IPS-15b (cell line): ENCODE measurements around the gene TBCD.

Source experiments
- H3K27me3 ChIP-seq: one replicate; pipeline ENCODE4 v1.6.1; 2013; ENCODE audit warnings: low read length; ENCODE audit not compliant: control insufficient read depth, insufficient read depth
- H3K36me3 ChIP-seq: one replicate; pipeline ENCODE4 v1.6.1; 2013; ENCODE audit warnings: low read length; ENCODE audit not compliant: control insufficient read depth, insufficient read depth
- H3K4me1 ChIP-seq: one replicate; pipeline ENCODE4 v1.6.1; 2013; ENCODE audit warnings: mild to moderate bottlenecking, low read length; ENCODE audit not compliant: control insufficient read depth, insufficient read depth
- H3K4me3 ChIP-seq: one replicate; pipeline ENCODE4 v1.5.1; 2013; ENCODE audit warnings: low read depth, low read length
- H3K9ac ChIP-seq: one replicate; pipeline ENCODE4 v1.6.1; 2013; ENCODE audit warnings: low read depth, mild to moderate bottlenecking, low read length
- H3K9me3 ChIP-seq: one replicate; pipeline ENCODE4 v1.6.1; 2013; ENCODE audit warnings: mild to moderate bottlenecking, low read length; ENCODE audit not compliant: control insufficient read depth, insufficient read depth

TBCD gene

GRCh38 chr17:82802075-82802780 lies 50.4 kb downstream of the TBCD start:
- Histone ChIP-seq H3K27me3 (no peaks in the 10 kb centered on the region), H3K4me3 (no peak overlapping the region), H3K4me1 (no peaks in the 10 kb centered on the region), H3K36me3 (peaks cover 49% of the 10 kb centered on the region), H3K9ac (no peak overlapping the region), H3K9me3 (no peaks in the 10 kb centered on the region)

- Histone ChIP-seq H3K36me3 (peaks cover 59% of the 10 kb centered on the region), H3K9ac (no peak overlapping the region), H3K9me3 (no peaks in the 10 kb centered on the region), H3K27me3 (no peaks in the 10 kb centered on the region), H3K4me1 (no peaks in the 10 kb centered on the region), H3K4me3 (no peak overlapping the region)
These were observed 51.3 kb downstream of the TBCD start for GRCh38 chr17:82803185-82803584.

GRCh38 chr17:82803606-82804005 lies 51.7 kb downstream of the TBCD start:
- Histone ChIP-seq H3K9ac (no peak overlapping the region), H3K4me3 (no peak overlapping the region), H3K36me3 (peaks cover 59% of the 10 kb centered on the region)

DNA sequence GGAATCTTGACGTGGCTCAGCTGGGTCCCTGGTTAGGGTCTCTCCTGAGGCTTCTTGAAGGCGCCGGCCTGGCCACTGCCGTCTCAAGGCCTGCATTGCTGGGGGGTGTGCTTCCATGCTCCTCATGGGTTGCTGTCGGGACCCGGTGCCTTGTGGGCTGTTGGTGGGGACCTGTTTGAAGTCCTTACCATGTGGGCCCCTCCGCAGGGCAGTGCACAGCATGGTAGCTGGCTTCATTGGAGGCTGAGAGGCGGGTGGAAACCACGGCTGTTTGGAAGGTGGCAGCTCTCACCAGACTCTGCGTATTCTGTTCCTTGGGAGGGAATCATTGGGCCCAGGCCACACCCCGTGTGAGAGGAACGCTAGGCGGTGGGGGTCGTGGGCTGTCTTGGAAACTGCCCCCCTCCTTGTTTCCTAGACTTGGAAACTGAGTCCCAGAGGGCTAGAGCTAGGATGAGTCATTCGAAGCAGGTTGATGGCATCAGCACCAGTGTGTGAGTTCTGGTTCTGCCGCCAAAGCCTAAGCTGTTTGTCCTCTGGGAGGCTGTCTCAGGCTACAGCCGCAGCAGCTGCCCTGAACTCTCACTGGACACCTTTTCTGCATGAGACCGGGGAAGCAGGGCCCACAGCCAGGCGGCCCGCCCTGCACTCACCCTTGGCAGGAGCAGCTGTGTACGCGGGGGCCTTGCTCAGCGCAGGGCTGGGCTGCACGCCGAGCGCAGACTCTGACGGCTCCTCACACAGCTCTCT lies 52.8 kb downstream of the TBCD start:
- no peak overlapping the region for H3K9ac ChIP-seq
- no peaks in the 10 kb centered on the region for H3K9me3 ChIP-seq
- H3K36me3 ChIP-seq = peaks cover 62% of the 10 kb centered on the region
- H3K4me3 ChIP-seq = no peak overlapping the region
- H3K4me1 ChIP-seq = no peaks in the 10 kb centered on the region
- no peaks in the 10 kb centered on the region for H3K27me3 ChIP-seq

More at GRCh38 chr17:82803606-82804005, 51.7 kb downstream of the TBCD start:
- no peaks in the 10 kb centered on the region for H3K9me3 ChIP-seq
- H3K4me1 ChIP-seq = no peaks in the 10 kb centered on the region
- H3K27me3 ChIP-seq = no peaks in the 10 kb centered on the region

DNA sequence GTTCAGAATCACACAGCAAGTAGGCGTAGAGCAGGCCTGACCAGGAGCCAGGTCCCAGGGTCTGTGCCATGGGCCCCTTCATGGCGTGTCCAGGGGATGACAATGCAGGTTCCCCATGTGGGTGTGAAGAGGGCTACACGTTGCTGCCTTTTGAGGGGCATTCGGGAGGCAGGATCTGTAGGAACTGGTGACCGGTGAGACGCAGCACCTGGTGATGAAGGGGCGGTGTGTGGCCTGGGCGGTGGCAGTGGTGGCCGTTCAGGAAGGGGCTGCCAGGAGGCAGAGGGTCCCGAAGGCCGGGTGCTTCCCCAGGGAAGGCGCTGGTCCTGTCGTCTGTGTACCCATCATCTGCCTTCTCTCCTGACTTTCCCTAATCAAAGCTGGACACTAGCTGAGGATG lies 53.4 kb downstream of the TBCD start:
- peaks cover 62% of the 10 kb centered on the region for H3K36me3 ChIP-seq
- no peak overlapping the region for H3K9ac ChIP-seq
- no peaks in the 10 kb centered on the region for H3K9me3 ChIP-seq
- no peaks in the 10 kb centered on the region for H3K27me3 ChIP-seq
- H3K4me1 ChIP-seq = no peaks in the 10 kb centered on the region
- H3K4me3 ChIP-seq = no peak overlapping the region

- Histone ChIP-seq H3K4me3 (no peak overlapping the region), H3K36me3 (peaks cover 60% of the 10 kb centered on the region), H3K9me3 (no peaks in the 10 kb centered on the region), H3K9ac (no peak overlapping the region), H3K4me1 (no peaks in the 10 kb centered on the region), H3K27me3 (no peaks in the 10 kb centered on the region)
These were observed 54.0 kb downstream of the TBCD start for GRCh38 chr17:82805823-82806222.

DNA sequence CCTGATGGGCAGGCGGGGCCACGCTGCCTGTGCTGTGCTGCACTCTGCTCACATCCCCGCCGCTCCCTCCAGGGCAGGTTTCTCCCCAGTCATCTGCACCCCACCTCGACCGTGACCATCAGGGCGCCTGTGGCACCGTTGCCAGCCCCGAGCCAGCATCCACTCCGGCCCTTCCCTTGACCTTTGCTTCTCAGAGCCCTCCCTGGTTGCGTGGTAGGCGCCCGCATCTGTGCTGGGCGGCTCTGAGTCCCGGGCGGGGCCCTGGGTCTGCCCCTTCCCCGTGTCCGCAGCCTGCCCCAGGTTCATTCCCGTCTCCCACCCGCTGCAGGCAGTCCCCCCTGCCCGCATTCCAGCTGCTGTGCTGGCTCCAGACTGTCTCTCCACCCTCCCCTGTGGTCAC lies 54.8 kb downstream of the TBCD start:
- no peaks in the 10 kb centered on the region for H3K27me3 ChIP-seq
- H3K9me3 ChIP-seq = no peaks in the 10 kb centered on the region
- peaks cover 61% of the 10 kb centered on the region for H3K36me3 ChIP-seq
- H3K4me3 ChIP-seq = no peak overlapping the region
- no peaks in the 10 kb centered on the region for H3K4me1 ChIP-seq
- H3K9ac ChIP-seq = no peak overlapping the region

DNA sequence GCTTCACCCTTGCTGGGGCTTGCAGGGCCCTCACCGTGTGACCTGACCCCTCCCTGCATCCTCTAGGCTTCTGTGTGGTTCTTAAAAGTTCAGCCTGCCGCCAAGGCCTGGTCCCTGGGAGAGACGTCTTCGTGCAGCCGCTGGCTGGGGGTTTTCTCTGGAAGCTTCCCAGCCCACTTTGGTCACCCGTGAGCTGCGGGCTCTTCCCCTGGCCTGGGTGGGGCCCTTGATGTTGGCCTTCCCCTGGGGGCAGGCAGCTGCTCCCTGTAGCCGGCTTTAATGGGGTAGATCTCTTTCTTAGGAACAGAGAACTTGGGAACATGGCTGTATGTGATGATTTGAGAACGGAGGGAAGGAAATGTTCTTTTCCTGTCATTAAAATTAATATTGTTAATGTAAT lies 55.2 kb downstream of the TBCD start:
- Histone ChIP-seq H3K4me1 (no peaks in the 10 kb centered on the region), H3K36me3 (peaks cover 60% of the 10 kb centered on the region), H3K9ac (no peak overlapping the region), H3K4me3 (no peak overlapping the region), H3K9me3 (no peaks in the 10 kb centered on the region), H3K27me3 (no peaks in the 10 kb centered on the region)

GRCh38 chr17:82807562-82807961 lies 55.7 kb downstream of the TBCD start:
- Histone ChIP-seq H3K4me1 (no peaks in the 10 kb centered on the region), H3K4me3 (no peak overlapping the region), H3K36me3 (peaks cover 61% of the 10 kb centered on the region), H3K9ac (no peak overlapping the region), H3K27me3 (no peaks in the 10 kb centered on the region), H3K9me3 (no peaks in the 10 kb centered on the region)

DNA sequence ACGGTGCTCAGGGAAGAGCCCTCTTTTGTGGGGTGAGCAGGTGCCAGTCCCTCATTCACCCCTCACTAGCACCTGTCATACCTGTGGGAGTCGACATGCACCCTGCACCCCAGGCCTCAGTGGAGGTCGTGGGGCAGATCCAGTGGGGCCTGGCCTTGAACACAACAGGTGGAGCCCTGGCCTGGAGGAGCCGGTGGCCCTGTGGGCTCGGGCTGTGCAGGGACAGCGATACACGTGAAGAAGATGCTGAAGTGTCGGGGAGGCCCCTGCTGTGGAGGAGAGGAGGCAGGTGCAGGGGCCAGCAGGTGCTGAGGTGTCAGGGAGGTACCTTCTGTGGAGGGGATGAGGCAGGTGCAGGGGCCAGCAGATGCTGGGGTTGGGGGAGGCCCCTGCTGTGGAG lies 56.1 kb downstream of the TBCD start:
- no peaks in the 10 kb centered on the region for H3K4me1 ChIP-seq
- peaks cover 61% of the 10 kb centered on the region for H3K36me3 ChIP-seq
- H3K4me3 ChIP-seq = no peak overlapping the region

DNA sequence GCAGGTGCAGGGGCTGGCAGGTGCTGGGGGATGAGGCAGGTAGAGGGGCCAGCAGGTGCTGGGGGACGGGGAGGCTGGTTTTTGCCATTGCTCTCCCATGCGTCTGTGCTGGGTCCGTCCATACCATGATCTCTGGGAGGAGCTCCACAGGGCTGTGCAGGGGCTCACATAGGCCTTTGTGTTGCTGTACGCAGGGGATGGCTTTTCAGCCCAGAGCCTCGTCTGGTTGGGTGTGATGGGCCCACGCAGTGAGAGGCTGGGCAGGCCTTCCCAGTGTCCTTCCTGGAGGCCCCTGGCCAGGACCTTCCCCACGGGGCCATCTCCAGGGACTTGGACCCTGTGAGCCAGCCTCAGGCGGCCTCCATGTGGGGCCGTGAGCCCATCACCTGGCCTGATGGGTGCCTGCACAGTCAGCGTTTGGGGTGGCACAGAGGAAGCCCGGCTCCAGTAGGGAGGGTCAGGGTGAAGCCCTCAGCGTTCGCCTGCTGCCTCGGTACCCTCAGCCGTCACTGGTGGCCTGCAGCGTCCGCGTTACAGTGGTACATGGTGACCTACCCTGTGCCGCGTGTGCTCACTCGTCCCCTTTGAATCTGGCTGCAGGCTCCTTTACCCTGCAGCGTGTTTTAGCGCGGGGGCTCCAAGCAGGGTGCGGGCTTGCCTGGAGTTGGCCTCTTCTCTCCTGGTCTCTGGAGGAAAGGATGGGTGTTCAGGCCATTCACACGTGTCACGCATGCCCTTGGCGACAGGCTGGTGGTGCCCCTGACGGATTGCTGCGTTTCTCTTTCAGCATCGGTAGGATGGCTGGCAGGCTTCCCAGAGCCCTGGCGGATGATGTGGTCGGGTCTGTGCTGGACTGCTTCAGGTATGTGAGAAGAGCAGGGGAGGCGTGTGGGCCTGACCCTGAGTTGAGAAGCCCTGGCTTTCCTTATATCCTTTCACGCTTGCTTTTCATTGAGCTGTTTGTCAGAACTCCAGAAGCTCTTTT lies 57.3 kb downstream of the TBCD start:
- H3K9me3 ChIP-seq = no peaks in the 10 kb centered on the region
- H3K4me3 ChIP-seq = no peak overlapping the region
- H3K4me1 ChIP-seq = no peaks in the 10 kb centered on the region
- H3K9ac ChIP-seq = no peak overlapping the region
- peaks cover 66% of the 10 kb centered on the region for H3K36me3 ChIP-seq
- no peaks in the 10 kb centered on the region for H3K27me3 ChIP-seq

More for the DNA sequence above, 56.1 kb downstream of the TBCD start:
- no peak overlapping the region for H3K9ac ChIP-seq
- H3K27me3 ChIP-seq = no peaks in the 10 kb centered on the region
- no peaks in the 10 kb centered on the region for H3K9me3 ChIP-seq
